Stimulated activated effector memory CD8-positive, alpha-beta T cell treated with anti-CD3 and anti-CD28 coated beads, Interleukin-12 subunit alpha, Interleukin-12 subunit beta, amount 100 ng/mL, for 72 hours (primary cell): ENCODE data around the gene MPO.

ENCODE experiments used
- ATAC-seq: fragments of 150-1000 bp; cut with Tn5 transposase; 2 replicates; pipeline ENCODE4 v1.10.0; 2021
- DNase-seq, 2 donors: peaks; one replicate each; pipeline ENCODE4 v3.0.0; 2021 to 2022; ENCODE audit warnings: low spot score in 2 of 2
- H3K27ac Mint-ChIP-seq: one replicate; pipeline ENCODE4 v1.8.0; 2022; ENCODE audit warnings: mild to moderate bottlenecking, mixed read lengths
- H3K36me3 Mint-ChIP-seq: one replicate; pipeline ENCODE4 v1.8.0; 2022; ENCODE audit warnings: mild to moderate bottlenecking, mixed read lengths
- H3K4me1 Mint-ChIP-seq: one replicate; pipeline ENCODE4 v1.8.0; 2022; ENCODE audit warnings: mixed read lengths
- H3K4me3 Mint-ChIP-seq: one replicate; pipeline ENCODE4 v1.8.0; 2022; ENCODE audit warnings: mild to moderate bottlenecking, mixed read lengths
- H3K9me3 Mint-ChIP-seq: one replicate; pipeline ENCODE4 v1.8.0; 2022; ENCODE audit warnings: mixed read lengths

MPO gene

GRCh38 chr17:58267347-58268324, 13.1 kb downstream of the MPO start:
- no peak for ATAC-seq
- DNase-seq: no peak
- Mint-ChIP-seq H3K4me1 (peaks cover 4% of the 10 kb centered on the region), H3K27ac (no peak overlapping the region), H3K9me3 (no peaks in the 10 kb centered on the region), H3K36me3 (no peaks in the 10 kb centered on the region), H3K4me3 (no peak overlapping the region)

DNA sequence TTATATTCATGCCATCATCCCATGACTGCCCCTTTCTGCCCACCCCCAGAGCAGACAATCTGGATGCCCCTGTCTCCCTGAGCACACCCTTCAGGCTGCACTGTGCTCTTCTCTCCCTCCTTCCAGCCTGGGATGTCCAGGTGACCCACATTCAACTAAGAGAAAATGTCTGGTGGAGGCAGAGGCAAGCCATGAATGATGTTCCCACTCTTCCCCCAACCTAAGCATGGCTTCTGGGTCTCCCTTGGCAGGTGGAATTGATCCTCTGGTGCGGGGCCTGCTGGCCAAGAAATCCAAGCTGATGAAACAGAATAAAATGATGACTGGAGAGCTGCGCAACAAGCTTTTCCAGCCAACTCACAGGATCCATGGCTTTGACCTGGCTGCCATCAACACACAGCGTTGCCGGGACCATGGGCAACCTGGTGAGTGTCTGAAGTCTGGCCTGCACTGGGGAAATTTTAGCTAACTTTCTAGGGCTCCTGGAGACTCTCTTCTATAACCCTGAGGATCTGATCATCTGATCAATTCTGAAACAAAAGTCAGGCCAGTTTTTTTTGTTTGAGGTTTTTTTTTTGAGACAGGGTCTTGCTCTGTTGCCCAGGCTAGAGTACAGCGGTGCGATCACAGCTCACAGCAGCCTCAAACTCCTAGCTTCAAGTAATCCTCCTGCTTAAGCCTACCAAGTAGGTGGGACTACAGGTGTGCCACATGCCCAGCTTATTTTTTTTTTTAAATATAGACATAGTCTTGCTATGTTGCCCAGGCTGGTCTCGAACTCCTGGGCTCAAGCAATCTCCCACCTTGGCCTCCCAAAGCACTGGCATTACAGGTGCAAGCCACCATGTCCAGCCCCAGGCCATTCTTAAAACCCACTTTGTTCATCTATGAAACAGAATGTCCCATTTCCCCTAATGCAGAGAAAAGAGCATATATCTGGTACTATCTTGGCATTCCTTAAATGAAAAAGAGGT, 14.5 kb downstream of the MPO start:
- Mint-ChIP-seq H3K36me3 (no peaks in the 10 kb centered on the region), H3K4me1 (peaks cover 4% of the 10 kb centered on the region), H3K27ac (no peak overlapping the region), H3K4me3 (no peak overlapping the region), H3K9me3 (no peaks in the 10 kb centered on the region)
- DNase-seq (no peak), ATAC-seq (no peak)

GRCh38 chr17:58265271-58265670, 15.5 kb downstream of the MPO start:
- peaks cover under 1% of the 10 kb centered on the region for H3K4me1 Mint-ChIP-seq
- DNase-seq (no peak), ATAC-seq (no peak)
- H3K9me3 Mint-ChIP-seq: no peaks in the 10 kb centered on the region
- H3K27ac Mint-ChIP-seq: no peak overlapping the region
- no peak overlapping the region for H3K4me3 Mint-ChIP-seq
- no peaks in the 10 kb centered on the region for H3K36me3 Mint-ChIP-seq

DNA sequence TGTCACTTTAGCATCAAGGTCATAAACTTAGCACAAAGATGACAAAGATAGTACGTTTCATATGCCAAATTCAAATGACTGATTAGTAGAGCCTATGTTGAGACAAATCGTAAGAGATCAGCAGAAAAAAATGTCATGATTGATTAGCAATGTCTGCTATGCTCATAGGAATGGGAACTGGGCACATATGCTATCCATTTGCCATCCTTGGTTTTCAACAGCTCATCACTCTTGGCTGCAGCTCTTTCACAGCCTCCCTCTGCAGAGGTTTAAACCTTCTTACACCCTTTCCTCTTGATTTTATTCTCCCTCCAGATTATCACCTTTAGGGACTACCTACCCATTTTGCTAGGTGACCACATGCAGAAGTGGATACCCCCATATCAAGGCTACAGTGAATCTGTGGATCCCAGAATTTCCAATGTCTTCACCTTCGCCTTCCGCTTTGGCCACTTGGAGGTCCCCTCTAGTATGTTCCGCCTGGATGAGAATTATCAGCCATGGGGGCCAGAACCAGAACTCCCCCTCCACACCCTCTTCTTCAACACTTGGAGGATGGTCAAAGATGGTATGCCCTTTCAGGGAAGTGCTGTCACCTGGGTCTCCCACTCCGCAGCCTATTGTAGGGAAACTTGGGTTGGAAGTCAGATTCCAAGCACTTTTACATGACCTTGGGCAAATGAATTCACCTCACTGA, 16.2 kb downstream of the MPO start:
- Mint-ChIP-seq H3K9me3 (no peaks in the 10 kb centered on the region), H3K4me1 (no peaks in the 10 kb centered on the region), H3K4me3 (no peak overlapping the region), H3K36me3 (no peaks in the 10 kb centered on the region), H3K27ac (no peak overlapping the region)
- DNase-seq (no peak), ATAC-seq (no peak)

DNA sequence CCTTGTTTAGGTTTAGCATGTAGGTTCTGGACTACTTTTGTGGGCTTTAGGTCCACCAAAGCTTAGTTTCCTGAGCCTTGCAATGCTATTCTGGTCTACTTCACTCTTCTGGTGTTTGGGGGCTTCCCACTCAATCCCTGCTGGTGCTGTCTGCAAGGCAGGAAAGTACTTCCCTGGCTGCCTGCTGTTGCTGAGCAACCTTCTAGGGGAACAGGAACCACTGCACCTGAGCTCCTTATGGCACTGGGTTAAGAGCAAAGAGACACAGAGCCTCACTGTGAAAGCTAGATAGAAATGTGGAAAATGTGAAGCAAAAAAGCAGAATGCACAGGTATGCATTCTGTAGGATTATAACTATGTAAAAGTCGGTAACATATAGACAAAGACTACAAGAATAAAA, 17.0 kb downstream of the MPO start:
- no peak overlapping the region for H3K27ac Mint-ChIP-seq
- H3K36me3 Mint-ChIP-seq: no peaks in the 10 kb centered on the region
- H3K4me3 Mint-ChIP-seq: no peak overlapping the region
- H3K4me1 Mint-ChIP-seq: no peaks in the 10 kb centered on the region
- no peak for DNase-seq
- H3K9me3 Mint-ChIP-seq: no peaks in the 10 kb centered on the region
- no peak for ATAC-seq

DNA sequence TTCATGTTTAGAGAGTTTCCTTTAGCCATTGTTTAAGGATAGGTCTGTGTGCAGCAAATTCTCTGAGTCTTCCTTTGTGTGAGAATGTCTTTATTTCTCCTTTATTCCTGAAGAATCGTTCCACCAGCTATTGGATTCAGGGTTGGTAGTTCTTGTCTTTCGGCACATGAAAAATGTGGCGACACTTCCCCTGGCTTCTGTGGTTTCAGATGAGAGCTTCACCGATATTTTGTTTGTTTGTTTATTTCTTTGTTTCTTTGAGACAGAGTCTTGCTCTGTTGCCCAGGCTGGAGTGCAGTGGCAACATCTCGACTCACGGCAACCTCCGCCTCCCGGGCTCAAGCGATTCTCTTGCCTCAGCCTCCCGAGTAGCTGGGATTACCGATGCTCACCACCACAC, 18.6 kb downstream of the MPO start:
- no peaks in the 10 kb centered on the region for H3K36me3 Mint-ChIP-seq
- no peaks in the 10 kb centered on the region for H3K4me1 Mint-ChIP-seq
- no peaks in the 10 kb centered on the region for H3K9me3 Mint-ChIP-seq
- no peak overlapping the region for H3K4me3 Mint-ChIP-seq
- H3K27ac Mint-ChIP-seq: no peak overlapping the region
- DNase-seq (no peak), ATAC-seq (no peak)

DNA sequence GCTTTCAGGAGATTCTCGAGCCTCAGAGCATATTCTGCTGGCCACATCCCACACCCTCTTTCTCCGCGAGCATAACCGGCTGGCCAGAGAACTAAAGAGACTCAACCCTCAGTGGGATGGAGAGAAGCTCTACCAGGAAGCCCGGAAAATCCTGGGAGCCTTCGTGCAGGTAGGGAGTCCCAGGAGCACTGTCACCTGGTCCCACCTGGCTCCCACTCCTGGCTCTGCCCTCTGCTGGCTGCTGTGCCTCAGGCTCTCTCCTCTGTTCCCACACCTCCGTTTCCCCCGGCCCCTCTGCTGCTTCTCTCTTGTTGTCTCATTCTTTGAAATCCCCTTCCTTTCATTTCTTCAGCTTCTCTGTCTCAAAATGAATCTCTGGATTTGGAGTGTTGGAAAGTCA, 25.9 kb downstream of the MPO start:
- DNase-seq: no peak
- Mint-ChIP-seq H3K27ac (no peak overlapping the region), H3K4me1 (peaks cover 6% of the 10 kb centered on the region), H3K4me3 (no peak overlapping the region), H3K36me3 (no peaks in the 10 kb centered on the region), H3K9me3 (no peaks in the 10 kb centered on the region)
- ATAC-seq: no peak

DNA sequence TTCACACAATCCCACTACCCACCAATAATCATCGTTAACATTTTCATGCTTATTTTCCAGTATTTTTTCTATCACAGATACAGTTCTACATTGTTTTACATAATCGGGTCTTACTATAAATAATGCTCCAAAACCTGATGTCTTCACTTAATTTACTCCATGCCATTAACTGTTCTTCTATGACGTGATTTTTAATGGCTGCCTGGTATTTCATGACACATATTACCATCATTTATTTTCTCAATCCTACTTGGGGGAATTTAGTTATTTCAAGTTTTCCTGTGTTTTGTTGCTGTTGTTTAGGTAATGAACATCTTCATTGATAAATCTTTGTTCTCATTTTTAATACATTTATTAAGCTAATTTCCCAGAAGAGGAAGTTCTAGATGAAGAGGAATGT, 27.7 kb downstream of the MPO start:
- H3K4me1 Mint-ChIP-seq: peaks cover 8% of the 10 kb centered on the region
- ATAC-seq: no peak

DNA sequence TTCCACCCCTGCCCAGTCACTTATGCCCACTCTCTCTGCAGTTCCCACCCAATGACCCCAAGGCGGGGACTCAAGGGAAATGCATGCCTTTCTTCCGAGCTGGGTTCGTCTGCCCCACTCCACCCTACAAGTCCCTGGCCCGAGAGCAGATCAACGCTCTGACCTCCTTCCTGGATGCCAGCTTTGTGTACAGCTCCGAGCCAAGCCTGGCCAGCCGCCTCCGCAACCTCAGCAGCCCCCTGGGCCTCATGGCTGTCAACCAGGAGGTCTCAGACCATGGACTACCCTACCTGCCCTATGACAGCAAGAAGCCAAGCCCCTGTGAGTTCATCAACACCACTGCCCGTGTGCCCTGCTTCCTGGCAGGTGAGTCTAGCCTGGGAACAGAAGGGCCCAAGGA, 28.6 kb downstream of the MPO start:
- no peak overlapping the region for H3K4me3 Mint-ChIP-seq
- no peaks in the 10 kb centered on the region for H3K9me3 Mint-ChIP-seq
- H3K27ac Mint-ChIP-seq: no peak overlapping the region
- no peak for DNase-seq
- no peak for ATAC-seq
- H3K4me1 Mint-ChIP-seq: peaks cover 14% of the 10 kb centered on the region
- H3K36me3 Mint-ChIP-seq: no peaks in the 10 kb centered on the region

More for the DNA sequence above, 27.7 kb downstream of the MPO start:
- Mint-ChIP-seq H3K27ac (no peak overlapping the region), H3K9me3 (no peaks in the 10 kb centered on the region), H3K36me3 (no peaks in the 10 kb centered on the region), H3K4me3 (no peak overlapping the region)
- DNase-seq: no peak

GRCh38 chr17:58250344-58251011, 30.3 kb downstream of the MPO start:
- Mint-ChIP-seq H3K9me3 (no peaks in the 10 kb centered on the region), H3K4me3 (peak overlapping the region; percentile 66), H3K36me3 (no peaks in the 10 kb centered on the region), H3K4me1 (peaks cover 14% of the 10 kb centered on the region), H3K27ac (no peak overlapping the region)
- DNase-seq (no peak), ATAC-seq (no peak)

- no peaks in the 10 kb centered on the region for H3K36me3 Mint-ChIP-seq
- H3K4me3 Mint-ChIP-seq: peak overlapping the region; percentile 66
- peak; percentile 86 for ATAC-seq
- H3K27ac Mint-ChIP-seq: no peak overlapping the region
- DNase-seq: peak; percentile 80 to 90
- peaks cover 14% of the 10 kb centered on the region for H3K4me1 Mint-ChIP-seq
- H3K9me3 Mint-ChIP-seq: no peaks in the 10 kb centered on the region
Observed at GRCh38 chr17:58249270-58250133, 31.2 kb downstream of the MPO start.

DNA sequence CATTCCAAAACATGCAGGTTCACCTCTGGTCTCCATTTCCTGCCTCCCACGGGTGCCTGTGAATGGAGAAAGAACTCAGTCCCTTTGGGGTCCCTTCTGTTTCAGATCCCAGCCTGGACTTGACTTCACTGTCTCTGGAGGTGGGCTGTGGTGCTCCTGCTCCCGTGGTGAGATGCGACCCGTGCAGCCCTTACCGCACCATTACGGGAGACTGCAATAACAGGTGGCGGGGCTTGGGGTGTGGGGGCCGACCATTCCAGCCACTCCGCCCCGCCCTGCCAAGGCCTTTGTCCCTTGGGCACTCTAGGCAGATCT, 31.8 kb downstream of the MPO start:
- Mint-ChIP-seq H3K4me3 (peak overlapping the region; percentile 66), H3K9me3 (no peaks in the 10 kb centered on the region), H3K36me3 (no peaks in the 10 kb centered on the region), H3K4me1 (peaks cover 14% of the 10 kb centered on the region), H3K27ac (no peak overlapping the region)
- no peak for ATAC-seq
- no peak for DNase-seq

GRCh38 chr17:58247511-58248363, 33.0 kb downstream of the MPO start:
- H3K9me3 Mint-ChIP-seq: no peaks in the 10 kb centered on the region
- H3K27ac Mint-ChIP-seq: peak overlapping the region; percentile 61
- peaks cover 14% of the 10 kb centered on the region for H3K4me1 Mint-ChIP-seq
- no peak overlapping the region for H3K4me3 Mint-ChIP-seq
- ATAC-seq (no peak), DNase-seq (no peak)
- H3K36me3 Mint-ChIP-seq: no peaks in the 10 kb centered on the region
